Uterus (tissue), 4 donors: Measurements from ENCODE around the gene ASPHD1. TPM values are rescaled to one million over a fixed set of nuclear protein-coding genes. Genes with fewer than 3 reads are reported as not detected.
"Not testable (repeated sequence)": the region's sequence is repeated elsewhere in the genome, so short reads cannot be mapped to it uniquely, and the experiment has no call there.

ENCODE experiments used
- DNase-seq, 2 donors: peaks; one replicate each; pipeline ENCODE4 v3.0.0-alpha.2; 2019 to 2020
- H3K27ac ChIP-seq, 2 donors: fragments of 200-600 bp; sonication (generic); 1 replicate in 1 of 2; 2 replicates in 1 of 2; pipeline ENCODE4 v1.5.1; 2016 to 2018
- H3K27me3 ChIP-seq, 2 donors: fragments of 200-600 bp; sonication (generic); one replicate each; pipeline ENCODE4 v1.5.1; 2018 to 2019; ENCODE audit warnings: control low read depth in 1 of 2
- H3K36me3 ChIP-seq, 2 donors: fragments of 200-600 bp; sonication (generic); one replicate each; pipeline ENCODE4 v1.5.1; 2019; ENCODE audit warnings: control low read depth in 1 of 2
- H3K4me1 ChIP-seq, 2 donors: fragments of 200-600 bp; sonication (generic); one replicate each; pipeline ENCODE4 v1.5.1; 2018 to 2019; ENCODE audit warnings: control low read depth in 1 of 2
- H3K4me3 ChIP-seq, 2 donors: fragments of 200-600 bp; sonication (generic); 1 replicate in 1 of 2; 2 replicates in 1 of 2; pipeline ENCODE4 v1.5.1; 2018 to 2019; ENCODE audit warnings: mild to moderate bottlenecking in 1 of 2
- H3K9me3 ChIP-seq, 2 donors: fragments of 200-600 bp; sonication (generic); one replicate each; pipeline ENCODE4 v1.5.1; 2019; ENCODE audit warnings: control low read depth in 1 of 2
- POLR2A ChIP-seq, 2 donors: fragments of 450-650 bp; IDR thresholded peaks; one replicate each; pipeline ENCODE4 v1.6.1; 2016; ENCODE audit warnings: antibody characterized with exemption in 2 of 2, mild to moderate bottlenecking in 1 of 2, moderate library complexity in 1 of 2
- intact Hi-C: fragments of 100-400 bp; cut with DNase I; formaldehyde crosslinking; loops from one replicate; pipeline ENCODE4 v1.15.1; 2023; ENCODE audit warnings: low total_unique reads
- total RNA-seq, 4 donors: library from RNA; depleted of rRNA in 3 of 4; stranded (reverse); fragments of >200 nt in 3 of 4; gene quantifications; one replicate each; pipeline versions ENCODE4 v1.1.0 to v1.2.4, GENCODE V29; 2014 to 2023
- TF ChIP-seq, protein P1 (sequence below), 4 experiments: fragments of 200-600 bp in 2 of 4; fragments of 450-650 bp in 2 of 4; sonication (generic) in 2 of 4; IDR thresholded peaks; one replicate each; pipeline ENCODE4 v1.5.1; 2016 to 2019; ENCODE audit warnings: antibody characterized with exemption in 4 of 4, mild to moderate bottlenecking in 2 of 4, moderate library complexity in 1 of 4
- donor health status: DM: yes; HTN: yes; CAD: no.

ASPHD1 gene
- total RNA-seq, 4 donors from 2014 or later = 0.61 to 1.0 (median 1.0) TPM; not detected in 1

GRCh38 chr16:29906520-29907244 is 6.4 kb downstream of the ASPHD1 start:
- DNase-seq = no peak
- no peak overlapping the region for H3K4me3 ChIP-seq
- TF ChIP-seq, protein P1, sequence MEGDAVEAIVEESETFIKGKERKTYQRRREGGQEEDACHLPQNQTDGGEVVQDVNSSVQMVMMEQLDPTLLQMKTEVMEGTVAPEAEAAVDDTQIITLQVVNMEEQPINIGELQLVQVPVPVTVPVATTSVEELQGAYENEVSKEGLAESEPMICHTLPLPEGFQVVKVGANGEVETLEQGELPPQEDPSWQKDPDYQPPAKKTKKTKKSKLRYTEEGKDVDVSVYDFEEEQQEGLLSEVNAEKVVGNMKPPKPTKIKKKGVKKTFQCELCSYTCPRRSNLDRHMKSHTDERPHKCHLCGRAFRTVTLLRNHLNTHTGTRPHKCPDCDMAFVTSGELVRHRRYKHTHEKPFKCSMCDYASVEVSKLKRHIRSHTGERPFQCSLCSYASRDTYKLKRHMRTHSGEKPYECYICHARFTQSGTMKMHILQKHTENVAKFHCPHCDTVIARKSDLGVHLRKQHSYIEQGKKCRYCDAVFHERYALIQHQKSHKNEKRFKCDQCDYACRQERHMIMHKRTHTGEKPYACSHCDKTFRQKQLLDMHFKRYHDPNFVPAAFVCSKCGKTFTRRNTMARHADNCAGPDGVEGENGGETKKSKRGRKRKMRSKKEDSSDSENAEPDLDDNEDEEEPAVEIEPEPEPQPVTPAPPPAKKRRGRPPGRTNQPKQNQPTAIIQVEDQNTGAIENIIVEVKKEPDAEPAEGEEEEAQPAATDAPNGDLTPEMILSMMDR (IDR thresholded peaks at IDR 0.05) = no peak
- TF ChIP-seq POLR2A (IDR thresholded peaks at IDR 0.05) = no peak
- H3K27me3 ChIP-seq = no peaks in the 10 kb centered on the region
- no peaks in the 10 kb centered on the region for H3K9me3 ChIP-seq
- no peak overlapping the region for H3K27ac ChIP-seq
- intact Hi-C loops = no loop called here
- no peaks in the 10 kb centered on the region for H3K36me3 ChIP-seq
- H3K4me1 ChIP-seq = no peaks in the 10 kb centered on the region

- no peak for DNase-seq
- H3K36me3 ChIP-seq = no peaks in the 10 kb centered on the region
- no peak overlapping the region for H3K27ac ChIP-seq
- H3K4me1 ChIP-seq = no peaks in the 10 kb centered on the region
- H3K27me3 ChIP-seq = no peaks in the 10 kb centered on the region
- TF ChIP-seq POLR2A (IDR thresholded peaks at IDR 0.05) = no peak
- TF ChIP-seq, protein P1 (IDR thresholded peaks at IDR 0.05) = no peak
- H3K4me3 ChIP-seq = no peak overlapping the region
- intact Hi-C loops = no loop called here
- H3K9me3 ChIP-seq = no peaks in the 10 kb centered on the region
These were observed 7.7 kb downstream of the ASPHD1 start for GRCh38 chr16:29907973-29908372.

DNA sequence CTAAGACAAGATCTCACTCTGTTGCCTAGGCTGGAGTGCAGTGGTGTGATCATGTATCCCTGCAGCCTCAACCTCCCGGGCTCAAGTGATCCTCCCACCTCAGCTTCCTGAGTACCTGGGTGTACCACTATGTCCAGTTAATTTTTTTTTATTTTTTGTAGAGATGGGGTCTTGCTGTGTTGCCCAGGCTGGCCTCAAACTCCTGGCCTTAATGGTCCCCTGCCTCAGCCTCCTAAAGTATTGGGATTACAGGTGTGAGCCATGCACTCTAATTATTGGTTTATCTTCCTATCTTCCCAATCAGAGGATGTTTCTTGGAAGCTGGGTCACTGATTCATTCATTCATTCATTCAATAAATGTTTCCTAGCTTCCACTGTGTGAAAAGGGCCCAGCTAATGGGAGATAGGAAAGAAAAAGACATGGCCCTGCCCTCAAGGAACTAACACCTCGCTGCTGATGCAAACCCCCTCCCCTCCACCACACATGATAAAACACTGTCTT is 8.5 kb downstream of the ASPHD1 start:
- no peaks in the 10 kb centered on the region for H3K9me3 ChIP-seq
- TF ChIP-seq, protein P1 (IDR thresholded peaks at IDR 0.05) = no peak
- no peak for TF ChIP-seq POLR2A (IDR thresholded peaks at IDR 0.05)
- intact Hi-C loops = no loop called here
- no peaks in the 10 kb centered on the region for H3K36me3 ChIP-seq
- H3K27me3 ChIP-seq = no peaks in the 10 kb centered on the region
- DNase-seq = no peak
- H3K4me1 ChIP-seq = no peaks in the 10 kb centered on the region
- H3K4me3 ChIP-seq = no peak overlapping the region
- H3K27ac ChIP-seq = no peak overlapping the region

- Histone ChIP-seq H3K27ac (no peak overlapping the region), H3K4me3 (no peak overlapping the region), H3K9me3 (no peaks in the 10 kb centered on the region), H3K4me1 (no peaks in the 10 kb centered on the region), H3K27me3 (no peaks in the 10 kb centered on the region), H3K36me3 (no peaks in the 10 kb centered on the region)
- DNase-seq = no peak
- TF ChIP-seq POLR2A (IDR thresholded peaks at IDR 0.05) = no peak
- TF ChIP-seq, protein P1 (IDR thresholded peaks at IDR 0.05) = no peak
- intact Hi-C loops = no loop called here
These were observed 9.1 kb downstream of the ASPHD1 start for GRCh38 chr16:29909391-29909790.

- H3K9me3 ChIP-seq, H3K36me3 ChIP-seq, H3K4me3 ChIP-seq, intact Hi-C loops, H3K27me3 ChIP-seq, DNase-seq, H3K4me1 ChIP-seq, H3K27ac ChIP-seq: not testable (repeated sequence)
These were observed 9.6 kb downstream of the ASPHD1 start for GRCh38 chr16:29909851-29910250.
